Panc1 (cell line): ENCODE measurements around the gene ARF1. TPM values are rescaled to one million over a fixed set of nuclear protein-coding genes. Genes with fewer than 3 reads are reported as not detected.
A peak's percentile ranks its signal among the peaks of the same experiment; 100 is the strongest.

Experiments used
- ATAC-seq: fragments of 200-7000 bp; cut with Tn5 transposase; 2 replicates; pipeline ENCODE4 v1.9.1; 2020; ENCODE audit warnings: mild to moderate bottlenecking, moderate library complexity
- BruUV-seq: library from RNA; stranded (reverse); fragments of 400-500 nt; replicated peaks from 2 replicates; lab custom pipeline; 2021; lab: Mats Ljungman, UMichigan
- CTCF ChIA-PET: fragments of 300-600 bp; sonication (Branson Sonifier 250); formaldehyde crosslinking; loops from one replicate; lab custom pipeline; 2022; ENCODE audit warnings: antibody characterized with exemption; lab: Charles Lee
- POLR2A ChIA-PET: fragments of 300-600 bp; sonication (Branson Sonifier 250); formaldehyde crosslinking; loops from one replicate; lab custom pipeline; 2022; ENCODE audit warnings: antibody characterized with exemption; lab: Charles Lee
- DNase-seq: peaks from one replicate; pipeline ENCODE4 v3.0.0-alpha.2; 2010; ENCODE audit warnings: low read depth, low spot score
- H3K27ac ChIP-seq: 2 replicates; pipeline ENCODE4 v1.5.1; 2011; ENCODE audit warnings: mild to moderate bottlenecking, low read length, inconsistent platforms
- H3K27me3 ChIP-seq: fragments of 200-500 bp; sonication (Bioruptor generic); 2 replicates; pipeline ENCODE4 v1.6.0; 2014; ENCODE audit warnings: low read length, inconsistent platforms; ENCODE audit not compliant: control insufficient read depth, insufficient read depth
- H3K36me3 ChIP-seq: fragments of 200-500 bp; sonication (Bioruptor generic); 2 replicates; pipeline ENCODE4 v1.5.1; 2014; ENCODE audit warnings: inconsistent platforms, mild to moderate bottlenecking, low read length, moderate library complexity; ENCODE audit not compliant: control insufficient read depth, insufficient read depth
- H3K4me1 ChIP-seq: 2 replicates; pipeline ENCODE4 v1.5.1; 2011; ENCODE audit warnings: inconsistent platforms, mild to moderate bottlenecking, low read length, moderate library complexity; ENCODE audit not compliant: control insufficient read depth, insufficient read depth
- H3K4me3 ChIP-seq, 2 experiments: 2 replicates each; pipeline ENCODE4 v1.5.1; 2011 to 2012; ENCODE audit warnings: low read depth in 2 of 2, low read length in 2 of 2, mild to moderate bottlenecking in 2 of 2, inconsistent platforms in 1 of 2, moderate library complexity in 1 of 2
- H3K9me3 ChIP-seq: fragments of 200-500 bp; sonication (Bioruptor generic); 2 replicates; pipeline ENCODE4 v1.5.1; 2014; ENCODE audit warnings: low read depth, mild to moderate bottlenecking, inconsistent platforms, low read length, moderate library complexity; ENCODE audit not compliant: control insufficient read depth, insufficient read depth
- CTCF ChIP-seq: fragments of 450-650 bp; IDR thresholded peaks from 2 replicates; pipeline ENCODE4 v1.5.1; 2017; ENCODE audit warnings: mild to moderate bottlenecking
- POLR2AphosphoS5 ChIP-seq: IDR thresholded peaks from 2 replicates; pipeline ENCODE4 v1.6.1; 2012; ENCODE audit warnings: mild to moderate bottlenecking, low read depth, low read length, moderate library complexity
- REST ChIP-seq, 2 experiments: IDR thresholded peaks; 2 replicates each; pipeline ENCODE4 v1.6.1; 2011 to 2012; ENCODE audit warnings: low read depth in 2 of 2, control low read depth in 1 of 2, low read length in 1 of 2, mild to moderate bottlenecking in 1 of 2, moderate library complexity in 1 of 2; ENCODE audit not compliant: insufficient read depth in 1 of 2
- SIN3A ChIP-seq: IDR thresholded peaks from 2 replicates; pipeline ENCODE4 v1.6.1; 2012; ENCODE audit warnings: low read depth, mild to moderate bottlenecking, low read length, moderate library complexity, borderline replicate concordance; ENCODE audit not compliant: insufficient read depth
- TCF7L2 ChIP-seq: IDR thresholded peaks from 2 replicates; pipeline ENCODE4 v1.6.1; 2011; ENCODE audit warnings: mild to moderate bottlenecking, low read depth, low read length, inconsistent platforms
- in situ Hi-C: cut with HindIII; loops from 2 replicates; pipeline ENCODE4 v1.10.0; 2016; ENCODE audit warnings: low sequenced_read_pairs, low pct_unique_long_range_greater_than_20kb
- intact Hi-C: fragments of 100-400 bp; cut with micrococcal nuclease; formaldehyde crosslinking; loops from one replicate; pipeline ENCODE4 v1.10.0; 2022; ENCODE audit not compliant: unreplicated experiment
- total RNA-seq: library from RNA; stranded (reverse); gene quantifications from one replicate; pipeline ENCODE4 v1.2.1, GENCODE V29; 2021; ENCODE audit not compliant: unreplicated experiment

The ARF1 gene
- total RNA-seq, 1 experiment from 2014 or later = 321 TPM

- POLR2A ChIA-PET = no interaction called here
- DNase-seq = no peak
These were observed 45.7 kb upstream of the ARF1 start for GRCh38 chr1:228036701-228037231.

More at GRCh38 chr1:228036701-228037231, 45.7 kb upstream of the ARF1 start:
- CTCF ChIA-PET = no interaction called here
- in situ Hi-C loops (no loop called here), intact Hi-C loops (no loop called here)
- no peaks in the 10 kb centered on the region for H3K36me3 ChIP-seq
- peaks cover 4% of the 10 kb centered on the region; the same call in 1 of the 2 replicates for H3K4me1 ChIP-seq
- no peak overlapping the region for H3K27ac ChIP-seq
- no peaks in the 10 kb centered on the region for H3K9me3 ChIP-seq
- no TSS peak for BruUV-seq
- peak; percentile 71 for ATAC-seq
- no peak overlapping the region for H3K4me3 ChIP-seq
- no peaks in the 10 kb centered on the region for H3K27me3 ChIP-seq
- TF ChIP-seq POLR2AphosphoS5 (no peak), CTCF (no peak), TCF7L2 (no peak), REST (IDR thresholded peaks at IDR 0.05; ENCODE audit: insufficient read depth in 1 of 2, low read depth in 2 of 2, low read length in 1 of 2) (no peak), SIN3A (no peak)
